Measurements from ENCODE around the gene FAM149B1.
"Not testable (repeated sequence)": the region's sequence is repeated elsewhere in the genome, so short reads cannot be mapped to it uniquely, and the experiment has no call there.

Gene FAM149B1

GRCh38 chr10:73167783-73168464, at the start of gene FAM149B1, which contains the start of gene ECD:
Gene FAM149B1, plus strand, starts transcription at chr10:73168119. Its CDS starts 221 bp downstream, at chr10:73168340.
Gene ECD, minus strand, starts transcription at chr10:73168008. Its CDS starts 4,071 bp downstream, at chr10:73163937.
- DNase-seq (ENCODE audit: low read depth in 1 of 2, low spot score in 1 of 2) = peak; percentile 71 to 87

GRCh38 chr10:73119457-73119856, 48.5 kb upstream of the FAM149B1 start:
- DNase-seq (ENCODE audit: low read depth in 1 of 2, low spot score in 1 of 2) = no peak

GRCh38 chr10:73119952-73120351, 48.0 kb upstream of the FAM149B1 start:
- no peak for DNase-seq (ENCODE audit: low read depth in 1 of 2, low spot score in 1 of 2)

GRCh38 chr10:73126343-73126742, 41.6 kb upstream of the FAM149B1 start:
- DNase-seq (ENCODE audit: low read depth in 1 of 2, low spot score in 1 of 2) = no peak

GRCh38 chr10:73131301-73131700, 36.6 kb upstream of the FAM149B1 start:
- DNase-seq (ENCODE audit: low read depth in 1 of 2, low spot score in 1 of 2) = no peak

- no peak for DNase-seq (ENCODE audit: low read depth in 1 of 2, low spot score in 1 of 2)
Observed at GRCh38 chr10:73131913-73132686, 35.8 kb upstream of the FAM149B1 start.

GRCh38 chr10:73134727-73135126, 33.2 kb upstream of the FAM149B1 start:
- DNase-seq (ENCODE audit: low read depth in 1 of 2, low spot score in 1 of 2) = no peak

- no peak for DNase-seq (ENCODE audit: low read depth in 1 of 2, low spot score in 1 of 2)
Observed at GRCh38 chr10:73136627-73137026, 31.3 kb upstream of the FAM149B1 start.

GRCh38 chr10:73139251-73139650, 28.7 kb upstream of the FAM149B1 start:
- no peak for DNase-seq (ENCODE audit: low read depth in 1 of 2, low spot score in 1 of 2)

GRCh38 chr10:73141603-73142002, 26.3 kb upstream of the FAM149B1 start:
- DNase-seq (ENCODE audit: low read depth in 1 of 2, low spot score in 1 of 2) = no peak

- not testable (repeated sequence) for DNase-seq (ENCODE audit: low read depth in 1 of 2, low spot score in 1 of 2)
Observed at GRCh38 chr10:73150633-73151413, 17.1 kb upstream of the FAM149B1 start.

- DNase-seq (ENCODE audit: low read depth in 1 of 2, low spot score in 1 of 2) = no peak
Observed at GRCh38 chr10:73152009-73152408, 15.9 kb upstream of the FAM149B1 start.

GRCh38 chr10:73156054-73156453, 11.9 kb upstream of the FAM149B1 start:
- no peak for DNase-seq (ENCODE audit: low read depth in 1 of 2, low spot score in 1 of 2)

GRCh38 chr10:73159038-73159648, 8.8 kb upstream of the FAM149B1 start:
- DNase-seq (ENCODE audit: low read depth in 1 of 2, low spot score in 1 of 2) = peak; percentile 16 to 25

- no peak for DNase-seq (ENCODE audit: low read depth in 1 of 2, low spot score in 1 of 2)
Observed at GRCh38 chr10:73161079-73161478, 6.8 kb upstream of the FAM149B1 start.

GRCh38 chr10:73161662-73162061, 6.3 kb upstream of the FAM149B1 start:
- no peak for DNase-seq (ENCODE audit: low read depth in 1 of 2, low spot score in 1 of 2)

GRCh38 chr10:73163096-73163495, 4.8 kb upstream of the FAM149B1 start:
- DNase-seq (ENCODE audit: low read depth in 1 of 2, low spot score in 1 of 2) = no peak

- no peak for DNase-seq (ENCODE audit: low read depth in 1 of 2, low spot score in 1 of 2)
Observed at GRCh38 chr10:73166972-73167371, 947 bp upstream of the FAM149B1 start.

GRCh38 chr10:73167458-73167782, 499 bp upstream of the FAM149B1 start:
- DNase-seq (ENCODE audit: low read depth in 1 of 2, low spot score in 1 of 2) = no peak

- DNase-seq (ENCODE audit: low read depth in 1 of 2, low spot score in 1 of 2) = no peak
Observed at GRCh38 chr10:73168465-73168803, 515 bp downstream of the FAM149B1 start.

GRCh38 chr10:73169320-73169719, 1.4 kb downstream of the FAM149B1 start:
- no peak for DNase-seq (ENCODE audit: low read depth in 1 of 2, low spot score in 1 of 2)
